ENCODE measurements around the gene FURIN.

- TF ChIP-seq POLR2A (IDR thresholded peaks at IDR 0.05) = no peak
- TF ChIP-seq CTCF (IDR thresholded peaks at IDR 0.05) = no peak
Observed at GRCh38 chr15:90855139-90855538, 13.2 kb upstream of the FURIN start.

All from tibial nerve (tissue), 3 donors.